Vagina (tissue), 2 donors: ENCODE data around the gene OR5D18. TPM values are rescaled to one million over a fixed set of nuclear protein-coding genes. Genes with fewer than 3 reads are reported as not detected.
"Not testable (repeated sequence)": the region's sequence is repeated elsewhere in the genome, so short reads cannot be mapped to it uniquely, and the experiment has no call there.

Experiments used
- DNase-seq, 2 donors: peaks; one replicate each; pipeline ENCODE4 v3.0.0-alpha.2; 2017; ENCODE audit errors: extremely low spot score in 2 of 2
- H3K27ac ChIP-seq: fragments of 200-600 bp; sonication (generic); one replicate; pipeline ENCODE4 v1.5.1; 2019
- H3K27me3 ChIP-seq: fragments of 200-600 bp; sonication (generic); one replicate; pipeline ENCODE4 v1.5.1; 2019
- H3K36me3 ChIP-seq, 2 donors: fragments of 200-600 bp; sonication (generic); one replicate each; pipeline ENCODE4 v1.5.1; 2017 to 2019
- H3K4me1 ChIP-seq: fragments of 200-600 bp; sonication (generic); one replicate; pipeline ENCODE4 v1.5.1; 2019
- H3K4me3 ChIP-seq, 2 donors: fragments of 200-600 bp; sonication (generic); 1 replicate in 1 of 2; 2 replicates in 1 of 2; pipeline ENCODE4 v1.5.1; 2016 to 2019
- H3K9me3 ChIP-seq: fragments of 200-600 bp; sonication (generic); one replicate; pipeline ENCODE4 v1.5.1; 2019
- CTCF ChIP-seq, 3 experiments: fragments of 450-650 bp in 2 of 3; fragments of 200-600 bp in 1 of 3; sonication (generic) in 1 of 3; IDR thresholded peaks; one replicate each; pipeline ENCODE4 v1.5.1; 2017 to 2019; ENCODE audit warnings: antibody characterized with exemption in 3 of 3, mild to moderate bottlenecking in 2 of 3, moderate library complexity in 2 of 3
- POLR2A ChIP-seq, 2 donors: fragments of 450-650 bp; IDR thresholded peaks; one replicate each; pipeline ENCODE4 v1.6.1; 2017; ENCODE audit warnings: antibody characterized with exemption in 2 of 2, mild to moderate bottlenecking in 2 of 2, moderate library complexity in 2 of 2
- POLR2AphosphoS5 ChIP-seq, 2 donors: sonication (generic); formaldehyde crosslinking; IDR thresholded peaks; one replicate each; pipeline ENCODE4 v1.9.0; 2017; ENCODE audit warnings: antibody characterized with exemption in 2 of 2, mild to moderate bottlenecking in 2 of 2, low read depth in 1 of 2; ENCODE audit not compliant: insufficient read depth in 1 of 2
- intact Hi-C: fragments of 100-400 bp; cut with DNase I; formaldehyde crosslinking; loops from one replicate; pipeline ENCODE4 v1.15.1; 2023
- small RNA-seq: library from RNA; depleted of rRNA; stranded (forward); fragments of <200 nt; gene quantifications from one replicate; pipeline ENCODE3, GENCODE V24; 2016
- total RNA-seq: library from RNA; depleted of rRNA; stranded (reverse); fragments of >200 nt; gene quantifications from one replicate; pipeline ENCODE4 v1.2.3, GENCODE V29; 2016

The OR5D18 gene
- total RNA-seq, 1 donor from 2014 or later: not detected

- H3K36me3 ChIP-seq: no peaks in the 10 kb centered on the region
- TF ChIP-seq CTCF (IDR thresholded peaks at IDR 0.05): no peak
- TF ChIP-seq POLR2AphosphoS5 (IDR thresholded peaks at IDR 0.05; ENCODE audit: insufficient read depth in 1 of 2, low read depth in 1 of 2): no peak
- TF ChIP-seq POLR2A (IDR thresholded peaks at IDR 0.05): no peak
- no peaks in the 10 kb centered on the region for H3K27me3 ChIP-seq
- H3K9me3 ChIP-seq: no peaks in the 10 kb centered on the region
- intact Hi-C loops: no loop called here
- H3K4me1 ChIP-seq: no peaks in the 10 kb centered on the region
- DNase-seq: no peak
- H3K27ac ChIP-seq: no peak overlapping the region
- no peak overlapping the region for H3K4me3 ChIP-seq
Observed at GRCh38 chr11:55849037-55849436, 29.6 kb downstream of the OR5D18 start.

DNA sequence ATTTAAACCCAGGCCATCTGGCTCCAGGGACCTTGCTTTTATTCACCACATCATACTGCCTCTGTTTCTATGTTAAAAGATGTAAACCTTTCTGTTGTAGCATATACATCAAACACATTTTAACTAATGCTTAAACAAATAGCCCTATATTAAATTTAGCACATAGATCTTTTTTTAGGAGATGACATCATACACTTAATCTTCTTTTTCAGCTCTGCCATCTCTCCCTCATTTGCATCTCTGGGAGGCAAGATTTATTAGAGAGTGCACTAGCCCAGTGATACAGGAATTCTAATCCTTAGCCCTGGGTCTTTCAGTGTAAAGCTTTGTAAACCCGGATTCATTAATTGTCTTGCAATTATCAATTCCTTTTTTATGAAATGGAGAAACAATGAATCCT lies 32.7 kb downstream of the OR5D18 start:
- DNase-seq: no peak
- Histone ChIP-seq H3K4me1 (no peaks in the 10 kb centered on the region), H3K27ac (no peak overlapping the region), H3K9me3 (no peaks in the 10 kb centered on the region), H3K4me3 (no peak overlapping the region), H3K27me3 (no peaks in the 10 kb centered on the region), H3K36me3 (no peaks in the 10 kb centered on the region)
- intact Hi-C loops: no loop called here
- TF ChIP-seq POLR2A (IDR thresholded peaks at IDR 0.05): no peak
- TF ChIP-seq POLR2AphosphoS5 (IDR thresholded peaks at IDR 0.05; ENCODE audit: insufficient read depth in 1 of 2, low read depth in 1 of 2): no peak
- TF ChIP-seq CTCF (IDR thresholded peaks at IDR 0.05): no peak

- DNase-seq: no peak
- no peaks in the 10 kb centered on the region for H3K9me3 ChIP-seq
- no peaks in the 10 kb centered on the region for H3K27me3 ChIP-seq
- H3K4me1 ChIP-seq: no peaks in the 10 kb centered on the region
- no peaks in the 10 kb centered on the region for H3K36me3 ChIP-seq
- intact Hi-C loops: no loop called here
- H3K27ac ChIP-seq: no peak overlapping the region
- no peak for TF ChIP-seq POLR2AphosphoS5 (IDR thresholded peaks at IDR 0.05; ENCODE audit: insufficient read depth in 1 of 2, low read depth in 1 of 2)
- TF ChIP-seq CTCF (IDR thresholded peaks at IDR 0.05): no peak
- no peak for TF ChIP-seq POLR2A (IDR thresholded peaks at IDR 0.05)
- H3K4me3 ChIP-seq: no peak overlapping the region
Observed at GRCh38 chr11:55854704-55855103, 35.3 kb downstream of the OR5D18 start.

- H3K9me3 ChIP-seq, H3K27me3 ChIP-seq, H3K27ac ChIP-seq, H3K4me3 ChIP-seq, intact Hi-C loops, DNase-seq, H3K4me1 ChIP-seq, H3K36me3 ChIP-seq: not testable (repeated sequence)
Observed at GRCh38 chr11:55867354-55867753, 47.9 kb downstream of the OR5D18 start.

Small RNA genes within 50 kb of the gene (small RNA-seq; reads per million reads assigned to genes)
- not detected for gene AC036111.3

Other genes with a start within 250 kb of the OR5D18 start
- gene OR4C16, start 247.5 kb upstream of the OR5D18 start, total RNA-seq: not detected
- gene OR4C11, start 212.0 kb upstream of the OR5D18 start, total RNA-seq: not detected
- gene OR4P4, start 184.5 kb upstream of the OR5D18 start, total RNA-seq: not detected
- gene OR4S2, start 171.3 kb upstream of the OR5D18 start, total RNA-seq: not detected
- not detected for gene OR4C6, start 157.4 kb upstream of the OR5D18 start, total RNA-seq
- not detected for gene OR5D13, start 46.2 kb upstream of the OR5D18 start, total RNA-seq
- gene OR5D14, start 24.1 kb upstream of the OR5D18 start, total RNA-seq: not detected
- gene OR5L1, start 8.3 kb upstream of the OR5D18 start, total RNA-seq: not detected
- not detected for gene OR5L2, start 7.6 kb downstream of the OR5D18 start, total RNA-seq
- not detected for gene OR5D16, start 19.1 kb downstream of the OR5D18 start, total RNA-seq
- gene TRIM51, start 63.7 kb downstream of the OR5D18 start, total RNA-seq: not detected
- not detected for gene OR5W2, start 95.0 kb downstream of the OR5D18 start, total RNA-seq
- not detected for gene OR5I1, start 116.8 kb downstream of the OR5D18 start, total RNA-seq
- gene OR10AG1, start 150.3 kb downstream of the OR5D18 start, total RNA-seq: not detected
- not detected for gene OR5F1, start 175.0 kb downstream of the OR5D18 start, total RNA-seq
- gene OR5AS1, start 208.0 kb downstream of the OR5D18 start, total RNA-seq: not detected